Activated T-helper 9 cell treated with anti-CD3 and anti-CD28 coated beads, Interleukin-2, amount 50 U/mL, for 16 hours (primary cell): ENCODE measurements around the gene MYMX.
A peak's percentile ranks its signal among the peaks of the same experiment; 100 is the strongest.
"Not testable (repeated sequence)": the region's sequence is repeated elsewhere in the genome, so short reads cannot be mapped to it uniquely, and the experiment has no call there.

Experiments used
- DNase-seq: peaks from one replicate; pipeline ENCODE4 v3.0.0-alpha.2; 2020; ENCODE audit warnings: low read depth

MYMX gene

GRCh38 chr6:44216677-44217331, at the start of gene MYMX:
TSS of gene MYMX (plus strand) at chr6:44216926. CDS start at chr6:44217472, 546 bp downstream.
- no peak for DNase-seq

- DNase-seq: no peak
These were observed 49.2 kb upstream of the MYMX start for GRCh38 chr6:44167567-44167966.

- no peak for DNase-seq
These were observed 47.6 kb upstream of the MYMX start for GRCh38 chr6:44169154-44169553.

GRCh38 chr6:44169886-44170570, 46.7 kb upstream of the MYMX start:
- no peak for DNase-seq

- DNase-seq: no peak
These were observed 44.7 kb upstream of the MYMX start for GRCh38 chr6:44171899-44172546.

GRCh38 chr6:44172731-44173500, 43.8 kb upstream of the MYMX start:
- peak; percentile 56 for DNase-seq

DNA sequence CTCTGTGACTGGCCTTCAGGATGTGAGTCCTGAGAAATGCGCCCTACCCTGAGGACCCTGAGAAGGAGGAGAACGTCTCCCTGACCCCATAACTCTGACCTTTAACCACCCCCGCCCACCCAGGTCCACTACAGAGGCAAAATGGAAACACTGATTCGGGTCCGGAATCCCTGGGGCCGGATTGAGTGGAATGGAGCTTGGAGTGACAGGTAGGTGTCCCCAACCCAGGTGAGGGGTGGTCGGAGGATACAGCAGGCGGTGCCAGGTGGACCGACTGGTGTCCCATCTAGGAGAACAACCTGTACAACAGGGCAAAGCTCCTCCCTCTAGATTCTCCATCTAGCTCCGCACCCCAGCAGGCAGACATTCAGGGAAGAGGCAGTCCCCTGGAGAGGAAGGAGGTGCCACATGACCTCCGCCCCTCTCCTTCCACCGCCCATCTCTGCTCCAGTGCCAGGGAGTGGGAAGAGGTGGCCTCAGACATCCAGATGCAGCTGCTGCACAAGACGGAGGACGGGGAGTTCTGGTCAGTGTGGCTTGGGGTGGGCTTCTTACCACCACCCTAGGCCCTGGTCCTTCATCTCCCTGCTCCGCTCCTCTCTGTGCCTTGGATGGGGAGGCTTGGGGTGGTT, 40.5 kb upstream of the MYMX start:
- no peak for DNase-seq

DNA sequence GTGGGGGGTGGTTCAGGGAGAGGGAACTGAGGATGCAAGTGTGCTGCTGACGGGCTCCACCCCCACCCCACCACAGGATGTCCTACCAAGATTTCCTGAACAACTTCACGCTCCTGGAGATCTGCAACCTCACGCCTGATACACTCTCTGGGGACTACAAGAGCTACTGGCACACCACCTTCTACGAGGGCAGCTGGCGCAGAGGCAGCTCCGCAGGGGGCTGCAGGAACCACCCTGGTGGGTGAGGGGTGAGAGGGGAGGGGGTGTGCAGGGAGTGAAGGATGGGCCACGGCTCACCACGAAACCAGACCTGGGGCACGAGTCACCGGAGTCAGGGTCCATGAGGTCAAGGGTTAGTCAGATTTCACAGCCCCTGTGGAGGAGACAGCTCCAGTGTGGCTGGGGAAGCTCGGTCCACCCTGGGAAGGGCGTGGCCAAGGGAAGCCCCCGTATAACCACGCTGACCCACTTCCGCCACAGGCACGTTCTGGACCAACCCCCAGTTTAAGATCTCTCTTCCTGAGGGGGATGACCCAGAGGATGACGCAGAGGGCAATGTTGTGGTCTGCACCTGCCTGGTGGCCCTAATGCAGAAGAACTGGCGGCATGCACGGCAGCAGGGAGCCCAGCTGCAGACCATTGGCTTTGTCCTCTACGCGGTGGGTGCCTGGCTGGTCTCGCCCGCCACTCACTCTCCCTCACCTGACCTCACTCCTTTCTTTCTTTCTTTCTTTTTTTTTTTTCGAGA, 39.8 kb upstream of the MYMX start:
- DNase-seq: no peak

DNA sequence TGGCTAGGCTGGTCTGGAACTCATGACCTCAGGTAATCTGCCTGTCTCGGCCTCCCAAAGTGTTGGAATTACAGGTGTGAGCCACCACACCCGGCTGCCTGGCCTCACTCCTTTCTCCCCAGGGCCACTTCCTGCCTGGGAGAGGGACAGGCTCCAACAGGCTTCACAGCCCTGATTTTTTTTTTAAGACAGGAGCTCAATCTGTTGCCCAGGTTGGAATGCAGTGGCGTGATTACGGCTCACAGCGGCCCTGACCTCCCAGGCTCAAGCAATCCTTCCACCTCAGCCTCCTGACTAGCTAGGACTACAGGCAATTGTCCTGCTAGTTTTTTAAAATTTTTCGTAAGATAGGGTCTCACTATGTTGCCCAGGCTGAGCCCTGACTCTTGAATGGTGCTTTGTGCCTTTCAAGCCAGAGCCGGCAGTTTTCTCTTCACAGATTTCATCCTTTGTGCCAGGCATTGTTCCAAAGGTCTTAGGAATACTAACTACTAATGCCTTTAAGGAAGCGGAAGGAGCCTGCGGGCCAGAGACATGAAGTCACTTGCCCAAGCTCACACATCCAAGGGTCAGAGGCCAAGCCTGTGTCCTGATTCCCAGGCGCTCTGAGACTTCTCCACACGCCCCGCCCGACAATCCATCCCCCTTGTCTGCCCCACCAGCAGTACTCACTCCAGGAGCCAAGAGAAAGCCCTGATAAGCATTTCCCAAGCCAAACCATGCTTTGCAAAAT, 38.9 kb upstream of the MYMX start:
- no peak for DNase-seq

GRCh38 chr6:44178424-44179071, 38.2 kb upstream of the MYMX start:
- no peak for DNase-seq

DNA sequence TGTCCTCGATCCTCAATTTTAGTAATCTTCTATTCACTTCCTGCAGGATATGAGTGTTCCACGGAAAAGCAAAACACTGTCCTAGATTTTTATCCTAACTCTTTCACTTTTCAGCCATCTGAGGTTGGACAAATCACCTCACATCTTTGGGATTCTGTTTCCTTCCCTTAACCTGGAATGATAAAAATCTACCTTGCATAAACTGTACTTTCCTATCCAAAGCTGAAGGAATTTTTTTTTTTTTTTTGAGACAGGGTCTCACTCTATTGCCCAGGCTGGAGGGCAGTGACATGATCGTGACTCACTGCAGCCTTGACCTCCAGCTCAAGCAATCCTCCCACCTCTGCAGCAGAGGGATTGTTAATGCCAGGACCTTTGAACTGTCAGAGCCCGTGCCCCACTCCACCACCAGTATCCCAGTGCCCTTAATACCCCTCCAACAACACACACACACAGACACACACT, 37.6 kb upstream of the MYMX start:
- DNase-seq: no peak

DNA sequence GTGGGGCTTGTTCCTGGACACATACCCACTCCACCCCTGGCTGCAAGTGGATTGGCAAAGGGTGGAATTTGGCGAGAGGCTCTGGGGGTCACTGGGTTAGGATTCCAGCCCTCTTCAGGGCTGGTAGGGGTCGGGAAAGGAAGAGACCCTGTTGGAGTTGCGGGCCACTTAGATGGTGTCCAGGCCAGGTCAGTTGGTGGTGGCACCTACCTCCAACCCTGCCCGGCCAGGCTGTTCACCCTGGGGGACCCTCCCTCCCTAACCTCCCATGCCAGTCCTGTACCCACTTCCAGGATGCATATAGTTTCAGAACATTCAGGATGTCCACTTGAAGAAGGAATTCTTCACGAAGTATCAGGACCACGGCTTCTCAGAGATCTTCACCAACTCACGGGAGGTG, 37.1 kb upstream of the MYMX start:
- no peak for DNase-seq

DNA sequence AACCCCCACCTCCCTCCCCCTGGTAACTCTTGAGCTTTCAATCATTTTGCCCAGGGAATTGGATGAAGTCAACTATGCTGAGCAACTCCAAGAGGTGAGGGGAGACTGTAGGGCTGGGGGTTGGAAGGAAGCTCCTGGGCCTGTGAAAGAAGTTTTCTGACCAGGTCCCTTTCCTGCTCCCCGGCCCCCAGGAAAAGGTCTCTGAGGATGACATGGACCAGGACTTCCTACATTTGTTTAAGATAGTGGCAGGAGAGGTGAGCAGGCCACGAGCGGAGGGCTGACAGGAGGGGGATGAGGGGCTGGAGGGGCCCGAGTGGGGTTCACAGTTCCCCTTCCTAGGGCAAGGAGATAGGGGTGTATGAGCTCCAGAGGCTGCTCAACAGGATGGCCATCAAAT, 36.3 kb upstream of the MYMX start:
- DNase-seq: no peak

GRCh38 chr6:44180886-44181285, 35.8 kb upstream of the MYMX start:
- DNase-seq: no peak

- not testable (repeated sequence) for DNase-seq
These were observed 34.9 kb upstream of the MYMX start for GRCh38 chr6:44181784-44182183.

GRCh38 chr6:44182911-44183390, 33.8 kb upstream of the MYMX start:
- no peak for DNase-seq

DNA sequence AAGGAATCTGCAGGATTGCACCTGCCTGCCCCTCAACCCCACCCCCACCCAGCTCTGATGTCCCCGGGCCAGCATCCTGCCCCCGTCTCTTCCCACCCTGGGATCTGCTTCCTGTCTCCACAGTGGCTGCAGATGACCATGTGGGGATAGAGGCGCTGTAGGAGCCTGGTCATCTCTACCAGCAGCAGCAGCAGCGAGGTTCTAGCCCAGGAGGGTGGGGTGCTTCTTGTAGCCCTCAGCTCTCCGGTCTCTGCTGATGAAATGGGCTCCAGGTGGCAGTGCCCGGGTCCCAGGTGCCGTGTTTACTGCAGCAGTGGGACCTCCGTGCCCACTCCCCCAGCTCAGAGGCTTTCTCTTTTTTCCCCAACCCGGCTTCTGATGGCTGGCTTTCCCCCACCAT, 32.9 kb upstream of the MYMX start:
- DNase-seq: no peak

GRCh38 chr6:44185356-44185755, 31.4 kb upstream of the MYMX start:
- DNase-seq: not testable (repeated sequence)

DNA sequence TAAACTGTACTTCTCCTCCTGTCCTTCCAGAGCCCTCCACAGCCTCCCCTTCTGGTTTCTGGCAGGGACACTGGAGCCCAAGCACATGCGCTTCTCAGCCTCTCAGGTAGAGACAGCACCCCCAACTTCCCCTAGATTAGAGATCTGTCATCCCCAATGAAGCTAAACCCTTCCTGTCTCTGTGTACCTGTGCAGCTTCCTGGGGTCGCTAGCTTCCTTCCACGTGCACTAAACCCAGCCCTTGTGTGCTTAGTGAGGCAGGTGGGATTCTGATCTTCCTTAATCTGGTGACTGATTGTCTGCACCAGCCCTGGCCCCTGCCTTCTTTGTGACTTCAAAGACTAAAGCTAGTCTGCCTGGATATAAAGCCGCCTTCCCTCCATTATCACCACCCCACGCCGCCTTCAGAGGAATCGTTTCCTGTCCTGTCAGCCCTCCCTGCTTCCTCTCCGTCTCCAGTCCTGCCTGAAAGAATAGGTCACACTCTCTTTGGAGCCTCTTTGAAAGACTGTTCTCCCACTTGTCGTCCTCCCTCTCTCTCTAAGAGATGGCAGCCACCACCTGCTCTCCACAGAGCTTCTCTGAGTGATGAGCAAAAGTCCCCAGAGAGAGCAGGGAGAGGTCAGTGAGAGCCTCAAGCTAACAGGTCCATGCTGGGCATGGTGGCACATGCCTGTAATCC, 30.6 kb upstream of the MYMX start:
- no peak for DNase-seq
